CMK (cell line): ENCODE measurements around the gene TLL2.

Experiments used
- DNase-seq: peaks from one replicate; pipeline ENCODE4 v3.0.0-alpha.2; 2010; ENCODE audit warnings: low read depth

TLL2 gene

DNA sequence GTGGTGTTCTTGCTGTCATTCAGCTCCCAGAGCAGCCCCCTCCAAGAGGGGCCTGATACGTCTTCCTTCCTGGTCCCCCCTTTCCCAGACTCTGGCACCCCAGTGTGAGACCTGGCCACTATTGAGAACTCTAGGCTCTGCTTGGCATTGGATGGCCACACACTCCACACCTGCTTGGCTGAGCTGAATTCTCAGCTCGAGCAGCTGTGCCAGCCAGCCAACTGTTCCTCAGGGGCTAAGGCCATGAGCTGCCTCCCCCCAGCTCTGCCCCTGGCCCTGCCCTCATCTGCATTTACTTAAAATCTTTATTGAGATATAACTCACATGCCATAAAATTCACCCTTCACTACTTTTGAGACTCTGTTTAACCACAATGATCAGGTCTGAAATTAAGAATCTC lies 6.7 kb downstream of the TLL2 start:
- no peak for DNase-seq

DNA sequence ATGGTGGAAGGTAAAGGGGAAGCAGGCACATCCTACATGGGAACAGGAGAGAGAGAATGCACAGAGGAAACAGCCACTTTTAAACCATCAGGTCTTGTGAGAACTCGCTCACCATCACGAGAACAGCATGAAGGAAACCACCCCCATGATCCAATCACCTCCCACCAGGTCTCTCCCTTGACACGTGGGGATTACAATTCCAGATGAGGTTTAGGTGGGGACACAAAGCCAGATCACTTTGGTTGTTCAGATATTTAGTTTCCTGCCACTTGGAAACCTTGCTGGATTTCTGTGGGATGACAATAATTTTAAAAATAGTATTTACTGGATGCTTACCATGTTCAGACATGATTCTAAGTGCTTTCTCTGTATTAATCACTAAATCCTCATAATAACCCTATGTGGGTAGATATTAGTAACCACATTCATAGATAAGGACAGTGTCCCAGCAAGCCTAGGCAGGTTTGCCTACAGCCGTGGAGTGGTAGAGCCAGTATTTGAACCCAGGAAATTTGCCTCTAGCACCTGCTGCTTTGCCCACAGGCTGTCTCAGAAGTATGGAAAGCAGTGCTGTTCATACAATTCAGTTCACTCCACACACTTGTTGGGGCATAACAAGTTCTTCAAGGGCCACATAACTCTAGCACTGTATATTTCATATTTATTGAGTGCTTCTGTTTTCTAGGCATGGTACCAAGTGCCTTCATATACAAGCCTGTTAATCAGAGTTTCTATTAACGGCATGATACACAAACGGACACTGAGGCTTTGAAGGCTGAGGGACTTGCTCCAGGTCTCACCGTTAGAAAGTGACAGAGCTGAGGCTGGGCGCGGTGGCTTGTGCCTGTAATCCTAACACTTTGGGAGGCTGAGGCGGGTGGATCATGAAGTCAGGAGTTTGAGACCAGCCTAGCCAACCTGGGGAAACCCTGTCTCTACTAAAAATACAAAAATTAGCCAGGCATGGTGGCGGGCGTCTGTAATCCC lies 8.3 kb downstream of the TLL2 start:
- DNase-seq = no peak

DNA sequence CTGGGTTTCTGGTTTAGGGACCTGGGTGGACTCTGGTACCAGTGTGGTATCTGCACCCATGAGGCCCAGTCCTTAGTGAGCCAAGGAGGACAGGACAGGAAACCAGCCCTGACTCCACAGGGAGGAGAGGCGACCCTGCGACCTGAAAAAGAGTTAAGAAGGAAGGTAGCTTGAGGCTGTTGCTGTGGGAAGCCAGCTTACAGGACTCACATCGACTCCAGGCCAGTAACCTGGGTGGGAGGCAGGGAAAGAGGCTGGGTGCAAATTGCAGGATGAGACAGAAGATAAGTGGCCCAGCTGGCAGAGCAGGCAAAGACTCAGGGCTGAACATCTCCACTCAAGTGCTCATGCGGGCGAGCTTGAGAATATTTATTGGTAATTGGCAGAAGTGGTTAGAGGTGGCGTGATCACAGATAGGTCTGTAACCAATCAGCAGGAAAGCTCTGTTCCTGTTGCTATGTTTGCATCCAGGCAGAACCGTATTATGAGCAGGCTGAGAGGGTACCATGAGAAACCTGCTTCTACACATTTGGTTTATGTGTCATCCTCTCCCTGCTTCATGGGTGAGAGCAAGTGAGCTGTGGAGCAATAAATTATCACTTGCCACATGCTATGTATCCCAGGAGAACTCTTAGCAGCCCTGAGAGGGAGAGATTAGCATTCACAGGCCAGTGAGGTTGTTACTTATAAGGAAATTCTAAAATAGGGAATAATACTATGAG lies 11.0 kb downstream of the TLL2 start:
- DNase-seq = no peak

DNA sequence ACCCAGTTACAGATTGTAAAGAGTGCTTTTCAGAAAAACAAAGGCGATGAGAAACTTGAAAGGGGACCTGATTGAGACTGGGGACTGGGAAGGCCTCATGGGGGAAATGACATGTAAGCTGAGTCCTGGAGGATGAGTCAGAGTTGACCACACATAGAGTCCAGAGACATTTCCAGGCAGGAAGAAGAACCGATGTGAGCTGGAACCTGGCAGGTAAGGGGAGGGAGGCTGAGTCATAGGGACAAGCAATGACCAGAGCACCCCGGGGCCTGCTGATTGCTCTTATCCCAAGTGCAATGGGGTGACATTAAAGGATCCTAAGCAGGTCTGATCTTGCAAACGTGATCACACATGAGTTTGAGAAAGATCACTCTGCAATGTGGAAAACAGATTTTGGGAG lies 11.7 kb downstream of the TLL2 start:
- DNase-seq = no peak

DNA sequence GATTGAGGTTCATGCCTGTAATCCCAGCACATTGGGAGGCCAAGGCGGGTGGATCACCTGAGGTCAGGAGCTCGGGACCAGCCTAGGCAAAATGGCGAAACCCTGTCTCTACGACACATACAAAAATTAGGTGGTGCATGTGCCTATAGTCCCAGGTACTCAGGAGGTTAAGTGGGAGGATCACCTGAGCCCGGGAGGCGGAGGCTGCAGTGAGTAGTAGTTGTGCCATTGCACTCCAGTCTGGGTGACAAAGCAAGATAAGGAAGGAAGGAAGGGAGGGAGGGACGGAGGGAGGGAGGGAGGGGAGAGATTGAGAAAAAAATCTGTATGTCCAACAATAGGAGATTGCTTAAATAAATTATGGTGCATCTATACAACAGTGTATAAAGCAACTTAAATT lies 13.2 kb downstream of the TLL2 start:
- DNase-seq = no peak

DNA sequence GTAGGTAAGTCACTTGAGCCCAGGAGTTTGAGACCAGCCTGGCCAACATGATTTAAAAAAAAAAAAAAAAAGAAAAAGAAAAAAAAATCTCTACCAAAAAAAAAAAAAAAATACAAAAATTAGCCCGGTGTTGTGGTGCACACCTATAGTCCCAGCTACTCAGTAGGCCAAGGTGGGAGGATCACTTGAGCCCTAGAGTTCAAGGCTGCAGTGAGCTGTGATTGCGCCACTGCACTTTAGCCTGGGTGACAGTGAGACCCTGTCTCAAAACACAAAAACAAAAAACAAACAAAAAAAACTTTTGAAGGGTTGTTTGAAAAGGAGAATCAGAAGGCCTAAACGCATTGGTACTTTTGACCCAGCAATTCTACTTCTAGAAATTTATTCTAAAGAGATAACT lies 13.7 kb downstream of the TLL2 start:
- no peak for DNase-seq

DNA sequence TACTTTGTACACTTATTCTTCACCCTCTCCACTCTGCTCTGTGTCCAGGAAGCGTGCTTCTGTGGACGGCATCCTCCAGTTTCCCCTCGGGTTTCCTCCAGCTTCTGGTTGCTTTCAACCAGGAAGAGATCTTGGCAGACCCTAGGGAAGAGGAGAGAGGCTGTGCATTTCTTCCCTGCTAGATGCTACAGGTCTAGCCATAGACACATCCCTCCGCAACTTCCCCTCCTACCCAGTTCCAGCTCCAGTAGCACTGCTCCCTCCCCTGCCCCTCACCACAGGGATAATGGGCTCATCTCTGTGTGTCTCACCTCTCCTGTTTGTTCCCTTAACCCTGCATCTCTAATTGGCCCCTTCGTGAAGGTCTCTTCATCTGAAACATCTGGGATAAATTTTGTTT lies 16.3 kb downstream of the TLL2 start:
- DNase-seq = no peak

DNA sequence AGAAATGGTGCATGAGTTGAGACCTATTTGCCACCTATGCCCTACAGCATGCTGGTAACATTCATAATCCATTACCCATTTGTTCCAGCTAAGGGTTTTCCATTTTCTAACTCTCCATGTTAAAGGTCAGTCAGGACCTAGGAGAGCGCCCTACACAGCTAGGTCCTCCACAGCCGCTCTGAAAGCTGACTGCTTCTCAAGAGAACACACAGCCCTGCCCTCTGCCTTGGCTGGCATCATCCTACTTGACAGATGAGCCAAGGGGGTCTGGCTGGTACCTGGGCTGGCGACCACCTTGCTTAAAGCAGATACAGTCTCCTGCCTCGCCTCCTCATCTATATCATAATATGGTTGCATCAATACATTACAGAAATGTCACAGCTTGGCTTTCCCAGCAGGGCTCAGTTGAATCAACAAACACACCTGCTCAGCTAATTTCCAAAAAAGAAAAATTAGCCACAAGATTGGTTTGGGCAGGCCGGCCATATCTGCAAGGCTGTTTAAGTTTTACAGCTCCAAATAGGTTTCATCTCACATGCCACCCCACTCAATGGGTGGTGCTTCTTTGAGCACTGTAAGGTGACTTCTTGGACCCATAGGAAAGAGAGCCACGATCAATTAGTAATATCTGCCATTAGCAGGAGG lies 17.3 kb downstream of the TLL2 start:
- no peak for DNase-seq

DNA sequence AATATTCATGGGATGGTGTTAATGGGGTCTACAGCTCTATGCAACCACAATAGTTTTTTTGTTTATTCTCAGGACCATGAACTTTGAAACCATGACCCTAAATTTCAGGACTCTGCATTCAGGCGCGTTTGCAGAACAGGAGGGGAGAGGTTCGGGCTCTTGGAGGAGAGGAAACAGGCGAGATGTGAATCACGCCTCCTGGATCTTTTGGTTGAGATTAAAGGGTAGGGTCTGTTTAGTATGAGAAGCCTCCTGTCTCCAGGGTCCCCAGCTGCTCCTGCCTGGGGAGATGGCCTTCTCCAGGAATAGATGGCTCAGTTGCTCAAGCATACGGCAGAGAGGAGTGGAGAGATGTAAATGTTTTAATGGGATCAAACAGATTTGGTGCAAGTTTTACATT lies 18.2 kb downstream of the TLL2 start:
- DNase-seq = no peak

DNA sequence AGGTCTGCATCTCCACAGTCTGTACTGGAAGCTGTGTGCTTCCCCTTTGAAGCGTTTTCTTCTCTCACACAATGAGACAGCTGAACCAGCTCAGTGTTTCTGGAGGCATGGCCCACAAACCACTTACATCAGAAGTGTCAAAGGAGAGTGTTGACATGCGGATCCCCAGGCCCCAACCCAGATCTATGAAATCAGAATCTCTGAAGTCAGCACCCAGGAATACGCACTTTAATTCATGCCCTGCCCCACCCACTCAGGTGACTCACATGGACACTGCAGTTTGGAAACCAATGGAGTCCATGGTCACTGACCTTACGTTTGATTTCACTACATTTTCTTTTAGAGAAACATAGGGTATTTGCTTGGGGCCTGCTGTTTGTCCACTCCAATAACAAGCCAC lies 19.0 kb downstream of the TLL2 start:
- DNase-seq = no peak

DNA sequence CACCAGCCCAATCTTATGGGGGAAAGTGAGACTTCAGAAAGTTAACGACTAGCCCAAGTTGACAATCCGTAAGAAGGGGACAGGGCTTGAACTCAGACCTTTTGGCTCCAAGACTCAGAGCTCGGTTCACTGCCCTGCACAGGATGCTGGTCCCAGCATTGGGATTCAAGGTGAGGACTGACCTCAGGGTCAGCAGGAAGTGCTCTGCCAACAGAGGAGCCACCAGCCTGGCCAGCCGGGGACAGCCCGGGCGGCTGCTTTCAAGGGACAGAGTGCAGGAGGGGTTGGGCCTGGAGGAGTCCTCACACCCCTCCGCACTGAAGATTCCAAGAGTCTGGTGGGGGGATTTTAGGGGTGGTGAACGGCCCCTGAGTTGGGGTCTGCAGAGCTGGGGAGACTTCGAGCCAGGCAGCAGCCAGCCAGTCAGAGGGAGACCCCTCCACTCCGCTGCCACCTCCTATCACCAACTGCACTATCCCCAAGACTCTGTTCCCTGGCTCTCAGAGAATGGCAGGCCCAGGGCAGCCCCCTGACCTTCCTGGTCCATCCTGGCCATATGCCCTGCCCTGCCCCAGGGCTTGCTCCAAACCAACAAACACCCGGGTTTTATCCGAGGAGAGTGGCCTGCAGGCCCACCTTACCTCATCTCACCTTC lies 19.7 kb downstream of the TLL2 start:
- DNase-seq = no peak

DNA sequence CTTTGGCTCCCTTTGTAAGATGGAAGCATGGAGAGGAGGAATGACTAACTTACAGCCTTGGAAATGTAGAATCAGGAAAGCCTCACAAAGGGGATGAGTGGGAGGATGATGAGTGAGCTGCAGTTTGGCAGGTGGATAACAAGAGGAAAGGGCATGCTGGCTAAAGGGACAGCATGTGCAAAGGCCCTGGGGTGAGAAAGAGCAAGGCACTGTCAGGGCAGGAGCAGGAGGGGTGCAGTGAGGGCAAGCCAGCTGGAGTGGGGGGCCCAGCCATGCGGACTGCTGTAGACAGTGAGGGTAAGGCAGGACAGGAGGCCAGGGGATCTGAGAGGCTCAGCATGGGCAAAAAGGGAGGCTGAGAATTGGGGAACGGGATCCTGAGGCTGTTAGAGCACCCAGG lies 20.5 kb downstream of the TLL2 start:
- DNase-seq = no peak

DNA sequence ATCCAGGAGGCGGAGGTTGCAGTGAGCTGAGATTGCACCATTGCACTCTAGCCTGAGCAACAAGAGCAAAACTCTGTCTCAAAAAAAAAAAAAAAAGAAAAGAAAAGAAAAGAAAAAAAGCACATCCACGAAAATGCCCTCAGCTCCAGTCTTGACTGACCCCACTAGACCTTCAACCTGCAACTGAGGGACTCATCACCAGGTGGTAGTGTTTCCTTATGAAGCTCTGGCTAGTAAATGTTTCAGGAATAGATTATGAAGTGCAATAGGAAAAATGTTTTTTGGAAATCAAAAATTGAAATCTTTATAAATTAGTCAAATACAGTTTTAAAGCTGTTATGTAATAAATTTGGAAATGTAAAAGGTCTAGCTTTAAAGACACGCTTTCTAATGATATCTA lies 22.4 kb downstream of the TLL2 start:
- no peak for DNase-seq

DNA sequence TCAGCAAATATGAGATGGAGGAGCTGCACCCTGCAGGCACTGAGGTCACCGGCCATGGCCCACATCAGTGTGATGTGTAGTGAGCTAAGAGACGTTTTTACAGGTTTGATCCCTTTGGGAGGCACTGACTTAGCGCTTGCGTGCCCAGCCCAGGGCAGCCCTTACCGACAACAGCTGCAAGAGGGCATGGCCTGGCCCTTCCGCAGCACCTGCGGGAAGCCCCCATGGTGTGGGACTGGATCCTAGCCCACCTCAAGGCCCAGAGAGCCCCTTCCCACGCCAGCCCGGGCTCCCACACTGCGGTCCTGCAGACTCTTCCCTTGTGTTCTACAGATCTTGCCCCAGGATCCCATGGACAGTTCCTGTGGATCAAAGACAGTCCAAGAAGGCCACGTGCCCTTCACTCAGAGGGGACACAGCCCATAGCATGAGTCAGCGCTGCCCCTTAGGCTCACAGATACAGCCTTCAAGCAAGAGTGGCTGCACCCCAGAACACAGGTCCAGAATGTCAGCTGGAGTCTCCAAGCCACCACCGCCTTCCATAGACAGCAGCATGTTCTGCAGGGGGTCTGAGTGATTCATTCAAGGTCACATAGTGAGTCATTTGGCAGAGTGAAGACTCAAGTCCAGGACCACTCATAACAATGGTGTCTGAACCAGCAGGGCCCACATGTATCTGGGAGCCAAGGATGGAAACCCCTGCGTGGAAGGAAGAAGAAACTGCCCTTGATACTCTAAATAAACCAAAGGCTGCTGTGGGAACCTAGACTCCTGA lies 25.4 kb downstream of the TLL2 start:
- DNase-seq = no peak

DNA sequence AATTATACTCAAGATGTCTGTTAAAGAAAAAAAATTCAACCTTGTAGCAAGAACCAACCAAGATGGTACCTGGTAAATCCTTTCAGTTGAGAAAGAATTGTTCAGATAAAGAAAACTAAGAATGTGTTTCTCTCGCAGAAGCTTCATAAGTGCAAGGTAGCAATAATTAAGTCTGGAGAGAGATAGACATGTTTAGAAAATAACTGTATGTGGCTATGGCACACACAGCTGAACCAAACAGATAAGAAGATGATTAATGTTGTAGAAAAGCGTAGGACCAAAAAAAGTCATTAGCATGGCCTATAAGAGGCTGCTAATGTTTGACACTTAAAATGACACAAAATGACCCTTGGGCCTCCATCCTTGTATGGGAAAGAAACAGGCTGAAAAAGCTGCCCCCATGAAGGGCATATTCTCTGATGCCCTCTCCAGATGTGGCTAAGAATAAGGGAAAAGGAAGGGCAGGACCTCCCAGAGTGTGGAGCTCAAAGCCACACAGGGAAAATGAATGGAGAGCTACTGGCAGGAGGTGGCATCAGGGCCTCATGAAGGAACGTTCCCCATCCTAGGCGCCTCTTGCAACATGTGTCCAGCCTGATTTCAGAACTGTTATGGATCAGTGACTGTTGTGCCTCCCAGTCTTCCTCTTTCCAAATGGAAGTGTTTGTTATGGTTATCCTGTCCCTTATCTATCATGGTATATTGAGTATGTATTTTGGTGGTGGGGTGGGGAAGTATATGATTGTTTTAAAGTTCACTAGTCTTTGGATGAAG lies 30.7 kb downstream of the TLL2 start:
- DNase-seq = no peak

DNA sequence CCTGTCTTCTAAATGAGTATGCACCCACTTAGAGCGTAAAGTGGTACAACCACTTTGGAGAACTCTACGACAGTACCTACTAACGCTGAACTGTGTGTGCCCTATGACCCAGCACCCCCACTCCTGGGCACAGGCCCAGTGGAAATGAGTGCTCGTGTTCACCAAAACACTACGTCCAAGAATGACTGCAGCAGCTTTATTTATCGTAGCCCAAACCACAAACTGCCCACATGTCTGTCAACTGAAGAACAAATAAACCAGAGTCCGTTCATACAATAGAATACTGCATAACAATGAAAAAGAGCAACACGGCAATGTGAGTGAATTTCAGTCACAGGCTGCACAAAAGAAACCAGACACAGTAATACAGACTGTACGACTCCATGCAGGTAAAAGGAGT lies 35.4 kb downstream of the TLL2 start:
- no peak for DNase-seq

DNA sequence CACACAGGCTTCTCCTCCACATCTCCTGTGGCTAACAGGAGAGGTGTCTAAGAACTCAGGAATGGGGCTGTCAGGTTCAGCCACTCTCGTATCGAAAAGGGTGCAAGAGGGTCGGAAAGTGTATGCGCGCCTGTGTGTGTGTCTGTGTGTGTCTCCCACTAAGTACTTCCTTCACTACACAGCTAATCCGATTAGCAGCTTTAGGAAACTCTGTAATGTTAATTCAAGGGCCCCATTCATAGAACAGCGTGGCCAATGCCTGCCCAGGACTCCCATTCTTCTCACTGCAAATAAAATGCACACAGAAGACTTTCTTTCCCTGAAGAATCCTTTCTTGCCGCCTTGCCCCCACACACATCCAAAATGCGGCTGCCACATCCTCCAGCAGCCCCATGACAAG lies 39.9 kb downstream of the TLL2 start:
- DNase-seq = no peak

DNA sequence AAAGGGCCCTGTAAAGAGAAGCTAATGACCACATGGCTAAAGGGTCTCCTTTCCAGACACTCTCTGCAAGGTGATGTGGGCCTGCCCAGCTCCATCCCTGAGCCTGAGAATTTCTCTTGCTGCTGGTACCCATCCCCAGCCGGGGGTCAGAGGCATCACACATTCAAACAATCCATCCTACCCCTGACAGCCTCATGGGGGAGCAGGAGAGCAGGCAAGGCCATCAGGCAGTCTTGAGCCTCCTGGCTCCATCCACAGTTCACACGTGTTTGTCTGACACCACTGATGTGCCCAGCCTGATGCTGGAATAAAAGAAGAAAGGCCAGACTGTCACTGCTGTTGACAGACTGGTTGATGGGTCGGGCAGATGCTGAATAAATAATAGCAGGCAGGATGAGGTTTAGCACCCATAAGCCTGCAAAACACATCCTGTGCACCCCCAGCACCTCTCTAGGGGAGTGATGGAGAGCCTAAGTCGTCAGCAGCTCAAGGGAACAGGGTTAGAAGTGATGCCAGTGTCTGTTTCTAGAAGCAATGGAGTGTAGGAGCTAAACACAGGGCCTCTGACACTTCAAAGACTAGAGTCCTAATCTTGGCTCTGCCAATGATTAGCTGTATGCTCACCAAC lies 43.5 kb downstream of the TLL2 start:
- DNase-seq = no peak

DNA sequence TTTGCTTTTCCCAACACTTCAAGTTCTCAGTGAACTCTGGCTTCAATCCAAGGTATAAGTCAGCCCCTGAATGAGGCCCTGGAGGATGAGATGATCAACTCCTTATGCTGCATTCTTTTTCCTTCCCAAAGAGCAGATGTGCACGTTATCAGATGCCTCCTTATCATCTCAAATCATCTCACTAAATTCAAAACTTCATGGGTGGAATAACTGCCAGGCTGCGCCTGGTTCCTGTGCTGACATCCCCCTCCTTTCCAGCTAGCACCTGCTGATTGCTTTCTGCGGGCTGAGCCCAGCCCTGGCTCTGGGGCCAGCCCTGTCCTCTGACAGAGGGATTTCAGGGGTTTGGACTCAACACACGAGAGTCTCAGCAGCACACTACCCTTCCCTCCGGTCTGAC lies 44.9 kb downstream of the TLL2 start:
- DNase-seq = no peak

DNA sequence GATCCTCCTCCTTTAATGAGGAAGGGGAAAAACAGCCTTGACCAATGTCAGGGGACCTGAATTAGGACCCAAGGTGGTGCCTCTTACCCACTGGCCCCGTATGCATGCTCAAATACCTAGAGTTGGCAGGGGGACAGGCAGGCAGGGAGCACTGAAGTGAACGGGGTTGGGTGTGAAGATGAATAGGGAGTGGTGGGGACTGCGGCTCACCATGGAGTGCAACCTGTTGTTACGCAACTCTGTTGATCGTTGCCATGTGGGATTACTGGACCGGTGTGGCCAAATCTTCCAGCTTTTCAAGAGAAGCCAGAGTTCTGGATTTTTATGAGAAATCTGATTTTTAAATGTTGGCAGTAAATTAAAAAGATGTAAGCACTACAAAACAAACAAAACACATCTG lies 48.1 kb downstream of the TLL2 start:
- DNase-seq = no peak
